ENCODE results near the gene CDK15. TPM values are rescaled to one million over a fixed set of nuclear protein-coding genes. Genes with fewer than 3 reads are reported as not detected.
A peak's percentile ranks its signal among the peaks of the same experiment; 100 is the strongest.
"Not testable (repeated sequence)": the region's sequence is repeated elsewhere in the genome, so short reads cannot be mapped to it uniquely, and the experiment has no call there.

The CDK15 gene
- total RNA-seq = 6.8 to 7.3 TPM (median 7.2 TPM) in 3 replicates

GRCh38 chr2:201806442-201807170, at the start of gene CDK15:
Gene CDK15 (plus strand): TSS chr2:201806537. CDS start chr2:201806665, 128 bp downstream.
- Mint-ChIP-seq H3K4me1 (peaks cover 47% of the 10 kb centered on the region), H3K36me3 (no peaks in the 10 kb centered on the region), H3K4me3 (peak within 1 kb of the TSS; percentile 50), H3K27me3 (ENCODE audit: low read depth) (no peaks in the 10 kb centered on the region), H3K27ac (peak within 1 kb of the TSS; percentile 81), H3K9me3 (peaks cover 6% of the 10 kb centered on the region)
- no peak for TF ChIP-seq CTCF (IDR thresholded peaks at IDR 0.05; ENCODE audit: unreplicated experiment)
- DNase-seq (ENCODE audit: low spot score in 2 of 2, unreplicated experiment in 2 of 2) = no peak

DNA sequence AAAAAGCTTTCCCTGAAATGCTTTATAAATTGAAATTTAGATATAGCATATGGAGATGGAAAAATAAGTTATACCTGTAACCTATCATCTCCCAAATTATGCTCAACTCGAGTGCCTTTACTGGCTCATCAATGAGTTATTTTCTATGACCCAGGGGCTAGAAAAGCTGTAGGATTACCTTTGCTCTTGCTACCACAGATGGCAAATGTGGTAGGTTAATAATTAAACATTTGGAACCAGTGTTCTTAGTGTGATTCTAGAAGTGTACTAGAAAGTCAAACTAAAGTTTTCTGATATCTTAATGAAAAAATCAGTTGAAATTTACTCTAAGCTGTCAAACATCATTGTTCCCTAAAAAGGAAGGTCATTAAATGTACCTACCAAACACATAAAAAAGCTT, 48.1 kb upstream of the CDK15 start:
- no peak for DNase-seq (ENCODE audit: low spot score in 2 of 2, unreplicated experiment in 2 of 2)
- no peak overlapping the region for H3K27ac Mint-ChIP-seq
- H3K36me3 Mint-ChIP-seq = peaks cover 20% of the 10 kb centered on the region
- no peaks in the 10 kb centered on the region for H3K9me3 Mint-ChIP-seq
- no peak for TF ChIP-seq CTCF (IDR thresholded peaks at IDR 0.05; ENCODE audit: unreplicated experiment)
- peaks cover 8% of the 10 kb centered on the region for H3K4me1 Mint-ChIP-seq
- H3K4me3 Mint-ChIP-seq = no peak overlapping the region
- no peaks in the 10 kb centered on the region for H3K27me3 Mint-ChIP-seq (ENCODE audit: low read depth)

GRCh38 chr2:201758873-201759272, 47.5 kb upstream of the CDK15 start:
- H3K27ac Mint-ChIP-seq = no peak overlapping the region
- H3K9me3 Mint-ChIP-seq = no peaks in the 10 kb centered on the region
- peaks cover 22% of the 10 kb centered on the region for H3K36me3 Mint-ChIP-seq
- TF ChIP-seq CTCF (IDR thresholded peaks at IDR 0.05; ENCODE audit: unreplicated experiment) = no peak
- no peak for DNase-seq (ENCODE audit: low spot score in 2 of 2, unreplicated experiment in 2 of 2)
- H3K4me3 Mint-ChIP-seq = no peak overlapping the region
- H3K4me1 Mint-ChIP-seq = peaks cover 8% of the 10 kb centered on the region
- H3K27me3 Mint-ChIP-seq (ENCODE audit: low read depth) = no peaks in the 10 kb centered on the region

- no peaks in the 10 kb centered on the region for H3K27me3 Mint-ChIP-seq (ENCODE audit: low read depth)
- H3K4me1 Mint-ChIP-seq = peaks cover 8% of the 10 kb centered on the region
- no peak for TF ChIP-seq CTCF (IDR thresholded peaks at IDR 0.05; ENCODE audit: unreplicated experiment)
- H3K4me3 Mint-ChIP-seq = no peak overlapping the region
- H3K27ac Mint-ChIP-seq = no peak overlapping the region
- peaks cover 23% of the 10 kb centered on the region for H3K36me3 Mint-ChIP-seq
- no peak for DNase-seq (ENCODE audit: low spot score in 2 of 2, unreplicated experiment in 2 of 2)
- H3K9me3 Mint-ChIP-seq = no peaks in the 10 kb centered on the region
Measured at GRCh38 chr2:201759567-201759966, 46.8 kb upstream of the CDK15 start.

GRCh38 chr2:201761101-201761500, 45.2 kb upstream of the CDK15 start:
- no peaks in the 10 kb centered on the region for H3K27me3 Mint-ChIP-seq (ENCODE audit: low read depth)
- DNase-seq (ENCODE audit: low spot score in 2 of 2, unreplicated experiment in 2 of 2) = no peak
- H3K27ac Mint-ChIP-seq = no peak overlapping the region
- H3K4me1 Mint-ChIP-seq = peaks cover 8% of the 10 kb centered on the region
- H3K36me3 Mint-ChIP-seq = peaks cover 21% of the 10 kb centered on the region
- H3K4me3 Mint-ChIP-seq = no peak overlapping the region
- H3K9me3 Mint-ChIP-seq = no peaks in the 10 kb centered on the region
- TF ChIP-seq CTCF (IDR thresholded peaks at IDR 0.05; ENCODE audit: unreplicated experiment) = no peak

DNA sequence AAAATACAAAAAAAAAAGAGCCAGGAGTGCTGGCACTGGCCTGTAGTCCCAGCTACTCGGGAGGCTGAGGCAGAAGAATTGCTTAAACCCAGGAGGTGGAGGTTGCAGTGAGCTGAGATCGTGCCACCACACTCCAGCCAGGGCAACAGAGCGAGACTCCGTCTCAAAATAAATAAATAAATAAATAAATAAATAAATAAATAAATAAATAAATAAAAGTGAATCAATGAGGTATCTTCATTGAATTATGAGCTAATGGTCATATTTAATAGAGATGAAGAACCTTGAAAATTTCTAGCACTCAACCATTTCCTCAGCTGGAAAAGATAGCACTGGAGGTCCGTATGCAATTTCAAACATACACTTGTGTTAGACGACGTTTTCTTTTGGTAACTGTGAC, 41.9 kb upstream of the CDK15 start:
- not testable (repeated sequence) for H3K27ac Mint-ChIP-seq; H3K27me3 Mint-ChIP-seq (ENCODE audit: low read depth); DNase-seq (ENCODE audit: low spot score in 2 of 2, unreplicated experiment in 2 of 2); H3K9me3 Mint-ChIP-seq; H3K4me3 Mint-ChIP-seq
- Mint-ChIP-seq H3K36me3 (peaks cover 27% of the 10 kb centered on the region), H3K4me1 (peaks cover 10% of the 10 kb centered on the region)
